Right lobe of liver (tissue), 6 donors: ENCODE measurements around the gene LGALS3BP. TPM values are rescaled to one million over a fixed set of nuclear protein-coding genes. Genes with fewer than 3 reads are reported as not detected.
A peak's percentile ranks its signal among the peaks of the same experiment; 100 is the strongest.
"Not testable (repeated sequence)": the region's sequence is repeated elsewhere in the genome, so short reads cannot be mapped to it uniquely, and the experiment has no call there.

ENCODE experiments used
- ATAC-seq, 4 donors: fragments of 200-7000 bp; cut with Tn5 transposase; one replicate each; pipeline ENCODE4 v1.9.1; 2020; ENCODE audit warnings: mild to moderate bottlenecking in 4 of 4, moderate library complexity in 4 of 4
- DNase-seq, 3 donors: peaks; one replicate each; pipeline ENCODE4 v3.0.0-alpha.2; 2020
- H3K27ac ChIP-seq, 3 donors: fragments of 200-600 bp; one replicate each; pipeline ENCODE4 v1.8.0; 2022
- H3K27me3 ChIP-seq, 2 donors: fragments of 200-600 bp; one replicate each; pipeline ENCODE4 v1.8.0; 2022
- H3K36me3 ChIP-seq, 4 donors: fragments of 200-600 bp; sonication (generic) in 1 of 4; one replicate each; pipeline versions ENCODE4 v1.5.1 to v1.8.0; 2017 to 2022; ENCODE audit warnings: control low read depth in 1 of 4
- H3K4me1 ChIP-seq, 4 donors: fragments of 200-600 bp; sonication (generic) in 1 of 4; one replicate each; pipeline versions ENCODE4 v1.5.1 to v1.8.0; 2017 to 2022; ENCODE audit warnings: control low read depth in 1 of 4
- H3K4me3 ChIP-seq, 3 donors: fragments of 200-600 bp; one replicate each; pipeline ENCODE4 v1.8.0; 2022
- H3K9me3 ChIP-seq, 4 donors: fragments of 200-600 bp; sonication (generic) in 1 of 4; one replicate each; pipeline versions ENCODE4 v1.5.1 to v1.8.0; 2017 to 2022; ENCODE audit warnings: control low read depth in 1 of 4
- POLR2A ChIP-seq: fragments of 450-650 bp; IDR thresholded peaks from one replicate; pipeline ENCODE4 v1.6.1; 2017; ENCODE audit warnings: antibody characterized with exemption, mild to moderate bottlenecking
- WGBS: methylation state at CpG from one replicate; pipeline ENCODE4 v1.1.6; 2018; ENCODE audit warnings: low coverage, low lambda C conversion rate; ENCODE audit not compliant: insufficient coverage; ENCODE audit errors: missing lambda C conversion rate; 5-methylcytosine and 5-hydroxymethylcytosine counted together
- intact Hi-C, 2 donors: fragments of 100-400 bp; cut with DNase I; formaldehyde crosslinking; loops; one replicate each; pipeline versions ENCODE4 v1.11.2 to v1.14.1; 2022
- total RNA-seq, 6 experiments: library from RNA; depleted of rRNA in 2 of 6; stranded (reverse); fragments of >200 nt in 2 of 6; fragmentation: NEBNext Ultra II Directional in 3 of 6; extraction: Animal tissue kit (Norgen Biotek cat#: 25700) in 3 of 6; gene quantifications; one replicate each; pipeline versions ENCODE4 v1.1.0 to v1.2.4, GENCODE V29; 2016 to 2023
- TF ChIP-seq, protein P1 (sequence below), 4 donors: fragments of 200-600 bp in 3 of 4; fragments of 450-650 bp in 1 of 4; IDR thresholded peaks; one replicate each; pipeline versions ENCODE4 v1.5.1 to v1.8.0; 2016 to 2022; ENCODE audit warnings: antibody characterized with exemption in 4 of 4, mild to moderate bottlenecking in 2 of 4
- donor health status: DM: no; HTN: yes; CAD: no.
- donor health status: DM: no; HTN: no; CAD: no.
- donor health status: DM: no; HTN: no; CAD: no.
- donor health status: DM: no; HTN: yes; CAD: no.
- donor health status: DM: no; HTN: yes; CAD: no.

LGALS3BP gene
- total RNA-seq, 6 experiments from 2014 or later: 82.8 to 257 (median 121) TPM

DNA sequence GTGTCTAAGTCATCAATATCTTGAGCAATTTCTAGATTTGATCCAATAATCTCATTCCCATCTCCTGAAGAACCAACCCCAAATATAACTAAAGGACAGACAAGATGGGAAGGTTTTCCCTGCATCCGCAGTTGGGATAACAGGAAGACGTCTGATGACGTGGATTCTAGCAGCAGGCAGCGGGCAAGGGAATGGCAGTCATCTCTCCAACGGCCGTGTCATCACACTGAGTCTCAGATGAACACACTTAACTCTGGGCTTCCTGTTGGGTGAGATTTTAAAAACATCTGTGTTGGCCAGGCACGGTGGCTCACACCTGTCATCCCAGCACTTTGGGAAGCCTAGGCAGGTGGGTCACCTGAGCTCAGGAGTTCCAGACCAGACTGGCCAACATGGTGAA lies 33.6 kb downstream of the LGALS3BP start:
- no peak for DNase-seq
- no peak for TF ChIP-seq POLR2A
- TF ChIP-seq, protein P1, sequence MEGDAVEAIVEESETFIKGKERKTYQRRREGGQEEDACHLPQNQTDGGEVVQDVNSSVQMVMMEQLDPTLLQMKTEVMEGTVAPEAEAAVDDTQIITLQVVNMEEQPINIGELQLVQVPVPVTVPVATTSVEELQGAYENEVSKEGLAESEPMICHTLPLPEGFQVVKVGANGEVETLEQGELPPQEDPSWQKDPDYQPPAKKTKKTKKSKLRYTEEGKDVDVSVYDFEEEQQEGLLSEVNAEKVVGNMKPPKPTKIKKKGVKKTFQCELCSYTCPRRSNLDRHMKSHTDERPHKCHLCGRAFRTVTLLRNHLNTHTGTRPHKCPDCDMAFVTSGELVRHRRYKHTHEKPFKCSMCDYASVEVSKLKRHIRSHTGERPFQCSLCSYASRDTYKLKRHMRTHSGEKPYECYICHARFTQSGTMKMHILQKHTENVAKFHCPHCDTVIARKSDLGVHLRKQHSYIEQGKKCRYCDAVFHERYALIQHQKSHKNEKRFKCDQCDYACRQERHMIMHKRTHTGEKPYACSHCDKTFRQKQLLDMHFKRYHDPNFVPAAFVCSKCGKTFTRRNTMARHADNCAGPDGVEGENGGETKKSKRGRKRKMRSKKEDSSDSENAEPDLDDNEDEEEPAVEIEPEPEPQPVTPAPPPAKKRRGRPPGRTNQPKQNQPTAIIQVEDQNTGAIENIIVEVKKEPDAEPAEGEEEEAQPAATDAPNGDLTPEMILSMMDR (IDR thresholded peaks at IDR 0.05): no peak
- Histone ChIP-seq H3K9me3 (no peaks in the 10 kb centered on the region), H3K4me1 (no peaks in the 10 kb centered on the region), H3K27ac (peak overlapping the region in 1 of 3 donors; percentile 8), H3K27me3 (no peaks in the 10 kb centered on the region), H3K4me3 (no peak overlapping the region), H3K36me3 (no peaks in the 10 kb centered on the region)
- intact Hi-C loops: no loop called here
- WGBS: 55% methylated on average over 7 of the region's 7 CpGs
- ATAC-seq: peak in 1 of 4 donors; percentile 41

DNA sequence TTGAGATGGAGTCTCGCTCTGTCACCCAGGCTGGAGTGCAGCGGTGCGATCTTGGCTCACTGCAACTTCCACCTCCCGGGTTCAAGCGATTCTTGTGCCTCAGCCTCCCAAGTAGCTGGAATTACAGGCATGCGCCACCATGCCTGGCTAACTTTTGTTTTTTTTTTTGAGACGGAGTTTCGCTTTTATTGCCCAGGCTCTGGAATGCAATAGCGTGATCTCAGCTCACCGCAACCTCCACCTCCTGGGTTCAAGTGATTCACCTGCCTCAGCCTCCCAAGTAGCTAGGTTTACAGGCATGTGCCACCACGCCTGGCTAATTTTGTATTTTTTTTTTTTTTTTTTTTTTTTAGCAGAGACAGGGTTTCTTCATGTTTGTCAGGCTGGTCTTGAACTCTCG lies 34.3 kb downstream of the LGALS3BP start:
- ATAC-seq, intact Hi-C loops, H3K4me3 ChIP-seq, H3K4me1 ChIP-seq, H3K9me3 ChIP-seq, H3K36me3 ChIP-seq, DNase-seq, H3K27me3 ChIP-seq, H3K27ac ChIP-seq: not testable (repeated sequence)
- WGBS: 91% methylated on average over 7 of the region's 12 CpGs

DNA sequence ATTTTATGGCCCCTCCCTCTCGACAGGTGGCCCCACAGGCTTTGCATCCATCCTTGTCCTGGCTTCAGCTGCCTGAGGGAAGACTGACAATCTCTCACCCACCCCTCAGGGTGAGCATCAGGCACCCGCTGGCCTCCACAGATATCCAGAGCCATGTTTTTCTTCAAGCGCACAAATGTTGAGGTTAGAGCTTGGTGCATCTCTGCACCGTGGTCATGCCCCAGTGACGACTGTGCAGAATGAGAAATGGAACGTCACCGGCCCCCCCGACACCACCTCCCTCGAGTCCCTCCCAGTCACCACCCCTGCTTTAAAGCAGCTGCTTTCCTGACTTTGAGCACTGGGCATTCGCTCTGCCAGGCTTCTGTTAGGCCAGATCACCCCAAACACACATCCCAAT lies 34.8 kb downstream of the LGALS3BP start:
- ATAC-seq (no peak), DNase-seq (no peak)
- Histone ChIP-seq H3K36me3 (no peaks in the 10 kb centered on the region), H3K9me3 (no peaks in the 10 kb centered on the region), H3K27ac (no peak overlapping the region), H3K4me3 (no peak overlapping the region), H3K4me1 (no peaks in the 10 kb centered on the region), H3K27me3 (no peaks in the 10 kb centered on the region)
- TF ChIP-seq POLR2A: no peak
- TF ChIP-seq, protein P1 (IDR thresholded peaks at IDR 0.05): no peak
- intact Hi-C loops: no loop called here
- WGBS: 70% methylated on average over 5 of the region's 10 CpGs

DNA sequence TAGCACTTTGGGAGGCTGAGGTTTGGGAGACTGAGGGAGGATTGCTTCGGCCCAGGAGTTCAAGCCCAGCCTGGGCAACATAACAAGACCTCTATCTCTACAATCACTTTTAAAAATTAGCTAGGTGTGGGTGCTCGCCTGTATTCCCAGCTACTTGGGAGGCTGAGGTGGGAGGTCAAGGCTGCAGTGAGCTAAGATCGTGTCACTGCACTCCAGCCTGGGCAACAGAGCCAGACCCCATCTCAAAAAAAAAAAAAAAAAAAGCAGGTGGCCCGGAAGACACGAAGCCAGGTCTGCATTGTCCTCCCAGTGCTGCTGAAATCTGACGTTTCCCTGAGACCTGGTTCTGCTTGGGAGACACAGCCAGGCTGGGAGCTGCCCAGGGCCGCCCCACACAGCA lies 35.7 kb downstream of the LGALS3BP start:
- WGBS: 49% methylated on average over 3 of the region's 7 CpGs
- Histone ChIP-seq H3K4me3 (no peak overlapping the region), H3K27ac (no peak overlapping the region), H3K36me3 (no peaks in the 10 kb centered on the region), H3K4me1 (no peaks in the 10 kb centered on the region), H3K27me3 (no peaks in the 10 kb centered on the region), H3K9me3 (no peaks in the 10 kb centered on the region)
- DNase-seq: no peak
- no peak for ATAC-seq
- intact Hi-C loops: no loop called here
- no peak for TF ChIP-seq POLR2A
- TF ChIP-seq, protein P1 (IDR thresholded peaks at IDR 0.05): no peak

DNA sequence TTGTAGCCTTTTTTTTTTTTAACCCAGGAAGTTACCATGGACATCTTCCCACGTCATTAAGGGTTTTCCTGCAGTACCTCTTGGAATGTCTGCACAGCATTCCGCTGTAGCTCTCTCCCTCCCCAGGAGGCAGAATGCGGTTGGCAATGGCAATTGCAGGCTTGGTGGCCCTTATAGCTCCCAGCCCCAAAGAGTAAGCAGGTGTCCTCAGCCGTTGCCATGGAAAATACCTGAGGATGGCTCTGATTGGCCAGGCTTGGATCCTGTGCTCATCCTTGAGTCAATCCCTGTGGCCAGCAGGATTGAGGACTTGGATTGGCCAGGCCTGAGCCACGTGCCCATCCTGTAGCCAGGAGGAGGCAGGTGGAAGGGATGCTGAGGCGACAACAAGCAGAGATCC lies 39.0 kb downstream of the LGALS3BP start:
- Histone ChIP-seq H3K36me3 (no peaks in the 10 kb centered on the region), H3K27me3 (no peaks in the 10 kb centered on the region), H3K27ac (no peak overlapping the region), H3K9me3 (no peaks in the 10 kb centered on the region), H3K4me1 (no peaks in the 10 kb centered on the region), H3K4me3 (no peak overlapping the region)
- ATAC-seq (no peak), DNase-seq (no peak)
- 61% methylated on average over 5 of the region's 6 CpGs for WGBS
- no peak for TF ChIP-seq POLR2A
- TF ChIP-seq, protein P1 (IDR thresholded peaks at IDR 0.05): no peak
- intact Hi-C loops: no loop called here
